Lower leg skin (tissue), 4 donors: ENCODE measurements around the gene ZNF776. TPM values are rescaled to one million over a fixed set of nuclear protein-coding genes. Genes with fewer than 3 reads are reported as not detected.
A peak's percentile ranks its signal among the peaks of the same experiment; 100 is the strongest.

Source experiments
- DNase-seq, 2 donors: peaks; one replicate each; pipeline ENCODE4 v3.0.0-alpha.2; 2019; ENCODE audit warnings: low spot score in 2 of 2
- H3K4me3 ChIP-seq: fragments of 200-600 bp; sonication (generic); 2 replicates; pipeline ENCODE4 v1.5.1; 2017; ENCODE audit warnings: mild to moderate bottlenecking, low read depth; ENCODE audit not compliant: poor library complexity, severe bottlenecking
- CTCF ChIP-seq, 3 donors: fragments of 450-650 bp; IDR thresholded peaks; one replicate each; pipeline ENCODE4 v1.5.1; 2016; ENCODE audit warnings: antibody characterized with exemption in 3 of 3, mild to moderate bottlenecking in 3 of 3, moderate library complexity in 2 of 3
- POLR2A ChIP-seq, 2 donors: fragments of 450-650 bp; IDR thresholded peaks; one replicate each; pipeline ENCODE4 v1.6.1; 2016 to 2017; ENCODE audit warnings: antibody characterized with exemption in 2 of 2, mild to moderate bottlenecking in 1 of 2, moderate library complexity in 1 of 2
- WGBS, 2 donors: methylation state at CpG; one replicate each; pipeline ENCODE4 v1.1.5; 2018; 5-methylcytosine and 5-hydroxymethylcytosine counted together
- intact Hi-C: fragments of 100-400 bp; cut with DNase I; formaldehyde crosslinking; loops from one replicate; pipeline ENCODE4 v1.15.0; 2023; ENCODE audit warnings: low total_unique reads
- total RNA-seq, 4 donors: library from RNA; depleted of rRNA; stranded (reverse); fragments of >200 nt; gene quantifications; one replicate each; pipeline ENCODE4 v1.1.0, GENCODE V29; 2016

Gene ZNF776
- total RNA-seq, 4 donors from 2014 or later: 9.5 to 23.7 (median 13.0) TPM

DNA sequence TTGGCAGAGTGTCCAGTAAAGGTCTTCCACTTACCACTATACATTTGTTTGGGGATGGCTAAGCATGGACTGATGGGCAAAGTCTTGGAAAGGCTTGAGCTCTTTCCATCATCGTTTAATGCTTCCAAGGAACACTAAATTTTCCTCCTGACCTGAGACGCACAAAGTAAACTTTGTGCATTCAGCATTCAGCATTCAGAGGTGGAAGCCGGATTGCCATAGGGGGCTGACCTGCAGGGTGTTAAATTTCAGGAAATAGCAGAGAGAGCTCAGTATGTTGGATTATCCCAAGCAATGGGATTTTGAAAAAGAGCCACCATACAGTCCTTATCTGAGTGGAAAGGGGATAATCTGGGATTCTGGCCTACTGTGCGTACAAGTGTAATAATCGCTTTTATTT, 54.1 kb downstream of the ZNF776 start:
- no peak for DNase-seq
- H3K4me3 ChIP-seq: no peak overlapping the region
- TF ChIP-seq CTCF (IDR thresholded peaks at IDR 0.05): no peak
- no peak for TF ChIP-seq POLR2A (IDR thresholded peaks at IDR 0.05)
- intact Hi-C loops: no loop called here
- 70 to 71% methylated on average over 5 of the region's 5 CpGs for WGBS, 2 donors

- no peak for DNase-seq
- TF ChIP-seq POLR2A (IDR thresholded peaks at IDR 0.05): no peak
- no peak for TF ChIP-seq CTCF (IDR thresholded peaks at IDR 0.05)
- H3K4me3 ChIP-seq: no peak overlapping the region
- 78 to 80% methylated on average over 4 of the region's 4 CpGs for WGBS, 2 donors
- intact Hi-C loops: no loop called here
Observed at GRCh38 chr19:57802269-57802668, 55.7 kb downstream of the ZNF776 start.

- intact Hi-C loops: no loop called here
- WGBS, 2 donors: 4 to 8% methylated on average over 6 of the region's 6 CpGs
- H3K4me3 ChIP-seq: peak overlapping the region; percentile 23
- no peak for DNase-seq
- no peak for TF ChIP-seq POLR2A (IDR thresholded peaks at IDR 0.05)
- no peak for TF ChIP-seq CTCF (IDR thresholded peaks at IDR 0.05)
Observed at GRCh38 chr19:57803265-57803593, 56.6 kb downstream of the ZNF776 start.

GRCh38 chr19:57803594-57804325, 57.1 kb downstream of the ZNF776 start:
- TF ChIP-seq CTCF (IDR thresholded peaks at IDR 0.05): no peak
- no peak for TF ChIP-seq POLR2A (IDR thresholded peaks at IDR 0.05)
- H3K4me3 ChIP-seq: peak overlapping the region; percentile 23
- intact Hi-C loops: no loop called here
- DNase-seq: no peak
- WGBS, 2 donors: 3 to 5% methylated on average over 19 of the region's 19 CpGs

DNA sequence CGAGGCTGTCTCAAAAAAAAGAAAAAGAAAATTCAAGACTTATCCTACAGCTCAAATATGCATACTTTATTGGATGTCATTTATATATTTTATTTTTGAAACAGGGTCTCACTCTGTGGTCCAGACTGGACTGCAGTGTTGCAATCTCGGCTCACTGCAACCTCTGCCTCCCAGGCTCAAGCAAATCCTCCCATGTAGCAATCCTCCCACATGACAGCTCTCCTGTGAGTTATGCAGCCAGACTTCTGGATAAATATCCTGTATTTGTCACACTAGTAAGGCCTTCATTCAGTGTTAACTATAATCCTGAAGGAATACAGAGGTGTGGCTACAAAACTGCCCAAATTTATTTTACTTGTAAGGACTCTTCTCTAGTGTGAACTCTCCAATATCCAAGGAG, 60.9 kb downstream of the ZNF776 start:
- 86 to 95% methylated on average over 2 of the region's 2 CpGs for WGBS, 2 donors
- no peak for TF ChIP-seq CTCF (IDR thresholded peaks at IDR 0.05)
- TF ChIP-seq POLR2A (IDR thresholded peaks at IDR 0.05): no peak
- intact Hi-C loops: no loop called here
- no peak overlapping the region for H3K4me3 ChIP-seq
- DNase-seq: no peak

Other genes starting within 250 kb of the ZNF776 start
- gene ZNF773, start 246.9 kb upstream of the ZNF776 start, total RNA-seq: 10 to 100 TPM in 3 of 4 donors, 1 to 10 TPM in 1; 5.7 to 30.8 (median 17.5) TPM
- gene ZNF549, start 219.5 kb upstream of the ZNF776 start, total RNA-seq: 1 to 10 TPM; 4.4 to 5.5 (median 4.9) TPM
- gene ZNF550, start 187.0 kb upstream of the ZNF776 start, total RNA-seq: 10 to 100 TPM in 3 of 4 donors, 1 to 10 TPM in 1; 9.8 to 19.2 (median 13.5) TPM
- gene ZNF416, start 167.9 kb upstream of the ZNF776 start, total RNA-seq: 10 to 100 TPM in 1 of 4 donors, 1 to 10 TPM in 3; 6.7 to 10.2 (median 8.4) TPM
- 10 to 100 TPM in 1 of 4 donors, 1 to 10 TPM in 3; 2.0 to 12.7 (median 4.3) TPM for gene ZIK1, start 162.7 kb upstream of the ZNF776 start, total RNA-seq
- gene ZNF530, start 146.9 kb upstream of the ZNF776 start, total RNA-seq: 10 to 100 TPM in 1 of 4 donors, 1 to 10 TPM in 3; 4.8 to 16.9 (median 6.1) TPM
- gene ZNF134, start 132.6 kb upstream of the ZNF776 start, total RNA-seq: 10 to 100 TPM; 19.1 to 42.5 (median 34.6) TPM
- gene ZNF211, start 113.6 kb upstream of the ZNF776 start, total RNA-seq: 10 to 100 TPM; 12.9 to 33.5 (median 17.7) TPM
- gene ZSCAN4, start 77.9 kb upstream of the ZNF776 start, total RNA-seq: under 1 TPM in 2 of 4 donors, not detected in 2; 0.39 to 0.71 TPM
- 10 to 100 TPM in 3 of 4 donors, 1 to 10 TPM in 1; 9.3 to 20.8 (median 19.5) TPM for gene ZNF551, start 64.8 kb upstream of the ZNF776 start, total RNA-seq
- gene ZNF154, start 37.6 kb upstream of the ZNF776 start, total RNA-seq: 1 to 10 TPM in 1 of 4 donors, under 1 TPM in 3; 0.15 to 1.0 (median 0.77) TPM
- 1 to 10 TPM in 2 of 4 donors, under 1 TPM in 2; 0.88 to 4.3 (median 2.0) TPM for gene ZNF671, start 19.2 kb upstream of the ZNF776 start, total RNA-seq
- gene ZNF586, start 22.9 kb downstream of the ZNF776 start, total RNA-seq: 10 to 100 TPM in 3 of 4 donors, 1 to 10 TPM in 1; 9.1 to 21.4 (median 17.5) TPM
- 1 to 10 TPM; 5.4 to 7.0 (median 5.9) TPM for gene ZNF552, start 68.1 kb downstream of the ZNF776 start, total RNA-seq
- 10 to 100 TPM; 11.8 to 16.7 (median 13.7) TPM for gene ZNF587B, start 83.5 kb downstream of the ZNF776 start, total RNA-seq
- gene ZNF587, start 103.0 kb downstream of the ZNF776 start, total RNA-seq: 10 to 100 TPM; 10.6 to 18.0 (median 17.2) TPM
- gene ZNF814, start 142.2 kb downstream of the ZNF776 start, total RNA-seq: 10 to 100 TPM in 2 of 4 donors, 1 to 10 TPM in 2; 6.9 to 18.4 (median 10.0) TPM
- 10 to 100 TPM in 3 of 4 donors, 1 to 10 TPM in 1; 6.6 to 25.5 (median 11.6) TPM for gene ZNF417, start 169.8 kb downstream of the ZNF776 start, total RNA-seq
- 10 to 100 TPM in 1 of 4 donors, 1 to 10 TPM in 3; 4.3 to 10.9 (median 6.2) TPM for gene ZNF418, start 188.6 kb downstream of the ZNF776 start, total RNA-seq
- 10 to 100 TPM in 1 of 4 donors, 1 to 10 TPM in 3; 7.8 to 11.3 (median 9.1) TPM for gene ZNF256, start 200.9 kb downstream of the ZNF776 start, total RNA-seq
- gene C19orf18, start 227.7 kb downstream of the ZNF776 start, total RNA-seq: not detected